H1 (cell line): ENCODE measurements around the gene VMP1. TPM values are rescaled to one million over a fixed set of nuclear protein-coding genes. Genes with fewer than 3 reads are reported as not detected.

Experiments used
- CTCF ChIA-PET: fragments of 300-600 bp; sonication (Branson Sonifier 250); formaldehyde crosslinking; loops from one replicate; lab custom pipeline; 2021; ENCODE audit not compliant: partially characterized antibody; lab: Charles Lee
- POLR2A ChIA-PET: fragments of 300-600 bp; sonication (Branson Sonifier 250); formaldehyde crosslinking; loops from one replicate; lab custom pipeline; 2021; ENCODE audit warnings: inconsistent platforms; ENCODE audit not compliant: partially characterized antibody; lab: Charles Lee
- DNase-seq, 2 experiments: peaks; one replicate each; pipeline versions ENCODE4 v3.0.0 to v3.0.0-alpha.2; 2010 to 2022; ENCODE audit warnings: low spot score in 2 of 2, low read depth in 1 of 2, mixed read lengths in 1 of 2
- FAIRE-seq: peaks from 2 replicates; lab custom pipeline; 2011; peaks lifted over from hg19 to GRCh38; lab: Jason Lieb, UNC
- H2AFZ ChIP-seq: 2 replicates; pipeline ENCODE4 v1.8.1; 2012; ENCODE audit warnings: low read length, inconsistent platforms
- H2AK5ac ChIP-seq: 2 replicates; pipeline ENCODE4 v1.6.1; 2013; ENCODE audit warnings: low read depth, low read length
- H2BK120ac ChIP-seq: replicated peaks from 2 replicates; pipeline ENCODE3; 2013; ENCODE audit warnings: low read depth, low read length, inconsistent platforms
- H2BK12ac ChIP-seq: 2 replicates; pipeline ENCODE4 v1.6.1; 2013; ENCODE audit warnings: low read depth, low read length
- H2BK15ac ChIP-seq: 2 replicates; pipeline ENCODE4 v1.6.1; 2013; ENCODE audit warnings: low read length
- H2BK20ac ChIP-seq: 2 replicates; pipeline ENCODE4 v1.6.1; 2013; ENCODE audit warnings: low read length
- H2BK5ac ChIP-seq: 2 replicates; pipeline ENCODE4 v1.6.1; 2013; ENCODE audit warnings: low read depth, low read length
- H3K14ac ChIP-seq: 2 replicates; pipeline ENCODE4 v1.6.1; 2013; ENCODE audit warnings: inconsistent platforms; ENCODE audit not compliant: insufficient read length
- H3K18ac ChIP-seq: 2 replicates; pipeline ENCODE4 v1.6.1; 2013; ENCODE audit warnings: low read length; ENCODE audit errors: extremely low read depth
- H3K23ac ChIP-seq: 2 replicates; pipeline ENCODE4 v1.6.1; 2013; ENCODE audit warnings: inconsistent platforms; ENCODE audit not compliant: insufficient read length
- H3K23me2 ChIP-seq: 2 replicates; pipeline ENCODE4 v1.6.1; 2013; ENCODE audit warnings: low read depth, low read length
- H3K27ac ChIP-seq: 2 replicates; pipeline ENCODE4 v1.6.1; 2011; ENCODE audit warnings: low read depth, low read length, inconsistent platforms
- H3K27me3 ChIP-seq, 4 experiments: replicated peaks in 1 of 4; 1 replicate in 1 of 4; 2 replicates in 3 of 4; pipeline versions ENCODE4 v1.6.1 to v1.8.1; 2011 to 2013; ENCODE audit warnings: low read length in 3 of 4, mild to moderate bottlenecking in 3 of 4, inconsistent platforms in 2 of 4, mixed read lengths in 2 of 4, moderate library complexity in 1 of 4; ENCODE audit not compliant: control insufficient read depth in 3 of 4, insufficient read depth in 3 of 4; ENCODE audit errors: extremely low read depth in 1 of 4
- H3K36me3 ChIP-seq, 4 experiments: 2 replicates each; pipeline versions ENCODE4 v1.6.1 to v1.8.1; 2011 to 2013; ENCODE audit warnings: mild to moderate bottlenecking in 4 of 4, low read length in 3 of 4, moderate library complexity in 2 of 4, control low read depth in 1 of 4, inconsistent platforms in 1 of 4; ENCODE audit not compliant: insufficient read depth in 4 of 4, control insufficient read depth in 2 of 4
- H3K4ac ChIP-seq: replicated peaks from 2 replicates; pipeline ENCODE3; 2013; ENCODE audit warnings: low read length, low read depth, mixed read lengths, inconsistent platforms; ENCODE audit not compliant: insufficient read length
- H3K4me1 ChIP-seq, 4 experiments: replicated peaks in 1 of 4; 1 replicate in 1 of 4; 2 replicates in 3 of 4; pipeline versions ENCODE4 v1.6.1 to v1.8.1; 2011 to 2013; ENCODE audit warnings: low read length in 3 of 4, inconsistent platforms in 2 of 4, mixed read lengths in 1 of 4; ENCODE audit not compliant: insufficient read depth in 4 of 4, control insufficient read depth in 3 of 4
- H3K4me2 ChIP-seq, 2 experiments: 2 replicates each; pipeline versions ENCODE4 v1.6.1 to v1.8.1; 2011 to 2013; ENCODE audit warnings: low read depth in 2 of 2, low read length in 2 of 2, control low read depth in 1 of 2, inconsistent platforms in 1 of 2, mild to moderate bottlenecking in 1 of 2; ENCODE audit not compliant: insufficient read depth in 1 of 2
- H3K4me3 ChIP-seq, 4 experiments: fragments of 200-600, 300-600 bp in 1 of 4; sonication (generic), shearing (Covaris generic), sonication (Bioruptor Twin) in 1 of 4; 2 replicates each; pipeline versions ENCODE4 v1.5.1 to v1.8.1; 2011 to 2016; ENCODE audit warnings: low read length in 4 of 4, low read depth in 3 of 4, control low read depth in 2 of 4, inconsistent platforms in 2 of 4, mild to moderate bottlenecking in 2 of 4, mixed read lengths in 1 of 4, moderate library complexity in 1 of 4; ENCODE audit not compliant: insufficient read depth in 2 of 4; ENCODE audit errors: extremely low read depth in 1 of 4
- H3K56ac ChIP-seq: replicated peaks from 2 replicates; pipeline ENCODE3; 2013; ENCODE audit warnings: low read depth, mild to moderate bottlenecking, mixed read lengths, low read length, inconsistent platforms; ENCODE audit not compliant: insufficient read length
- H3K79me1 ChIP-seq: 2 replicates; pipeline ENCODE4 v1.6.1; 2013; ENCODE audit warnings: low read depth, low read length, control low read depth
- H3K79me2 ChIP-seq, 2 experiments: 2 replicates each; pipeline versions ENCODE4 v1.6.1 to v1.8.1; 2012 to 2013; ENCODE audit warnings: low read length in 2 of 2, mild to moderate bottlenecking in 2 of 2, inconsistent platforms in 1 of 2; ENCODE audit not compliant: insufficient read depth in 2 of 2, control insufficient read depth in 1 of 2
- H3K9ac ChIP-seq, 4 experiments: replicated peaks in 1 of 4; 1 replicate in 1 of 4; 2 replicates in 3 of 4; pipeline versions ENCODE4 v1.6.1 to v1.8.1; 2011 to 2013; ENCODE audit warnings: low read depth in 3 of 4, low read length in 3 of 4, control low read depth in 2 of 4, mild to moderate bottlenecking in 2 of 4, moderate library complexity in 2 of 4, inconsistent platforms in 1 of 4; ENCODE audit errors: extremely low read depth in 1 of 4
- H3K9me3 ChIP-seq, 2 experiments: 2 replicates each; pipeline versions ENCODE4 v1.6.1 to v1.8.1; 2012 to 2013; ENCODE audit warnings: mild to moderate bottlenecking in 2 of 2, moderate library complexity in 2 of 2, control low read depth in 1 of 2, inconsistent platforms in 1 of 2, low read depth in 1 of 2, low read length in 1 of 2, mixed read lengths in 1 of 2; ENCODE audit not compliant: insufficient read depth in 2 of 2
- H4K20me1 ChIP-seq, 2 experiments: replicated peaks in 1 of 2; 2 replicates each; pipeline versions ENCODE3 to v1.8.1; 2011 to 2013; ENCODE audit warnings: inconsistent platforms in 2 of 2, low read length in 2 of 2, mild to moderate bottlenecking in 1 of 2; ENCODE audit not compliant: insufficient read depth in 2 of 2, control insufficient read depth in 1 of 2
- H4K5ac ChIP-seq: 2 replicates; pipeline ENCODE4 v1.6.1; 2013; ENCODE audit warnings: low read length, low read depth, mixed read lengths, inconsistent platforms; ENCODE audit not compliant: insufficient read length
- H4K8ac ChIP-seq: 2 replicates; pipeline ENCODE4 v1.8.0; 2013; ENCODE audit warnings: mild to moderate bottlenecking, moderate library complexity, low read length, inconsistent platforms; ENCODE audit not compliant: insufficient read depth; ENCODE audit errors: extremely low read depth
- H4K91ac ChIP-seq: replicated peaks from 2 replicates; pipeline ENCODE3; 2013; ENCODE audit warnings: low read length, mixed read lengths, inconsistent platforms; ENCODE audit not compliant: insufficient read length
- ASH2L ChIP-seq: fragments of 200-600, 300-600 bp; sonication (generic); IDR thresholded peaks from one replicate; pipeline ENCODE4 v1.7.1; 2017; ENCODE audit warnings: low read length
- CREB1 ChIP-seq: IDR thresholded peaks from 2 replicates; pipeline ENCODE4 v1.6.1; 2012; ENCODE audit warnings: inconsistent platforms
- EZH2 ChIP-seq: fragments of 200-600 bp; sonication (generic); IDR thresholded peaks from 2 replicates; pipeline ENCODE4 v1.7.1; 2012; ENCODE audit warnings: low read depth, mild to moderate bottlenecking, moderate library complexity, low read length, inconsistent platforms; ENCODE audit not compliant: severe bottlenecking
- SAP30 ChIP-seq: fragments of 300-600 bp; sonication (generic); IDR thresholded peaks from 2 replicates; pipeline ENCODE4 v1.7.1; 2012; ENCODE audit warnings: low read length, moderate library complexity, mild to moderate bottlenecking, inconsistent platforms; ENCODE audit not compliant: insufficient read depth, insufficient replicate concordance
- SP2 ChIP-seq: IDR thresholded peaks from 2 replicates; pipeline ENCODE4 v1.6.1; 2012; ENCODE audit warnings: mild to moderate bottlenecking, low read length, inconsistent platforms
- WGBS, 2 experiments: shearing (Covaris generic) in 1 of 2; methylation state at CpG; one replicate each; pipeline versions ENCODE4 v1.1.6 to v1.1.7; 2013 to 2015; ENCODE audit warnings: low lambda C conversion rate in 2 of 2, mixed read lengths in 2 of 2, inconsistent platforms in 1 of 2, low coverage in 1 of 2, missing lambda C conversion rate in 1 of 2; ENCODE audit not compliant: insufficient replicate concordance in 2 of 2, insufficient coverage in 1 of 2, insufficient read length in 1 of 2; ENCODE audit errors: extremely low coverage in 1 of 2, missing lambda C conversion rate in 1 of 2; 5-methylcytosine and 5-hydroxymethylcytosine counted together
- polyA plus RNA-seq, 7 experiments: library from polyadenylated mRNA; depleted of rRNA in 3 of 7; stranded (reverse) in 5 of 7; unstranded in 2 of 7; fragments of >200 nt in 5 of 7; fragments of 200-250 nt in 2 of 7; gene quantifications; 1 replicate in 5 of 7; 2 replicates in 1 of 7; 4 replicates in 1 of 7; pipeline versions ENCODE4 v1.2.1 to v1.2.3, GENCODE V29; 2011 to 2013; ENCODE audit warnings: missing spikeins in 2 of 7, mixed read lengths in 2 of 7
- total RNA-seq: library from RNA; stranded (reverse); fragmentation: NEBNext Ultra II Directional; extraction: Animal tissue kit (Norgen Biotek cat#: 25700); gene quantifications from 2 replicates; pipeline ENCODE4 v1.2.1, GENCODE V29; 2021

Gene VMP1
- total and polyA plus RNA-seq, 2 of the 8 experiments (the other 6 are each of a cell fraction or from before 2014, with no cell fraction given), result 45.0 to 92.7 TPM

GRCh38 chr17:59699218-59699617 lies 8.2 kb upstream of the VMP1 start:
- H3K36me3 ChIP-seq, result peaks cover 13 to 65% (median 44%) of the 10 kb centered on the region in 4 experiments
- CTCF ChIA-PET, result no interaction called here

More at GRCh38 chr17:59699218-59699617, 8.2 kb upstream of the VMP1 start:
- H3K4me2 ChIP-seq, result no peak overlapping the region
- H3K14ac ChIP-seq, result no peak overlapping the region
- peaks cover 27 to 95% of the 10 kb centered on the region in 2 experiments for H3K79me2 ChIP-seq
- H4K91ac ChIP-seq, result no peak overlapping the region
- H3K23me2 ChIP-seq, result no peaks in the 10 kb centered on the region
- H2AFZ ChIP-seq, result no peak overlapping the region
- H4K20me1 ChIP-seq, result peaks cover 24 to 35% of the 10 kb centered on the region in 2 experiments
- no peak overlapping the region for H2AK5ac ChIP-seq
- TF ChIP-seq CREB1 (no peak), SP2 (no peak), EZH2 (no peak), SAP30 (no peak), ASH2L (no peak)
- H3K4me3 ChIP-seq, result no peak overlapping the region
- no peak overlapping the region for H4K8ac ChIP-seq
- POLR2A ChIA-PET, result interaction anchor here (1.2 to 1.5 kb wide), 2 partner anchors 12 to 341 kb away, joined by 3 read pairs; no protein-coding TSS in a partner anchor
- H3K9me3 ChIP-seq, result no peaks in the 10 kb centered on the region
- H3K18ac ChIP-seq, result no peak overlapping the region
- no peak overlapping the region for H3K27ac ChIP-seq
- no peak overlapping the region for H2BK120ac ChIP-seq
- H3K56ac ChIP-seq, result no peak overlapping the region
- peaks cover 6% of the 10 kb centered on the region; the same call in 1 of the 2 replicates for H3K79me1 ChIP-seq
- H2BK12ac ChIP-seq, result no peak overlapping the region
- H3K4me1 ChIP-seq, result peaks cover 0 to 3% (median 0%) of the 10 kb centered on the region in 4 experiments; a peak in 2 of 7 replicates
- no peak overlapping the region for H3K23ac ChIP-seq
- 93% methylated on average over 7 of the region's 7 CpGs; no CpG with 5 or more reads in 1 of the 2 experiments for WGBS, 2 experiments
- DNase-seq (no peak), FAIRE-seq (no peak)
- H4K5ac ChIP-seq, result no peak overlapping the region
- no peak overlapping the region for H3K9ac ChIP-seq
- H3K4ac ChIP-seq, result no peak overlapping the region
- no peak overlapping the region for H2BK5ac ChIP-seq
- no peaks in the 10 kb centered on the region for H3K27me3 ChIP-seq
- no peak overlapping the region for H2BK15ac ChIP-seq
- no peak overlapping the region for H2BK20ac ChIP-seq
